Left renal pelvis (tissue), 4 donors: ENCODE results near the gene LRRC3B. TPM values are rescaled to one million over a fixed set of nuclear protein-coding genes. Genes with fewer than 3 reads are reported as not detected.
"Not testable (repeated sequence)": the region's sequence is repeated elsewhere in the genome, so short reads cannot be mapped to it uniquely, and the experiment has no call there.

Experiments
- DNase-seq, 4 donors: peaks; one replicate each; pipeline ENCODE4 v3.0.0-alpha.2; 2013; ENCODE audit warnings: low read depth in 4 of 4, low spot score in 3 of 4
- polyA plus RNA-seq, 4 donors: library from polyadenylated mRNA; unstranded; fragments of 120-200 nt; gene quantifications; one replicate each; pipeline ENCODE4 v1.2.1, GENCODE V29; 2013; ENCODE audit not compliant: insufficient read length in 4 of 4

Gene LRRC3B
- 1 to 10 TPM; 1.6 to 8.7 (median 2.1) TPM for polyA plus RNA-seq

- DNase-seq = peak in 1 of 4 donors; percentile 14
These were observed at the start of gene LRRC3B for GRCh38 chr3:26622621-26623418. Gene LRRC3B (plus strand): TSS chr3:26622772. CDS start chr3:26709673, 86,901 bp downstream.

GRCh38 chr3:26574766-26575165 lies 47.8 kb upstream of the LRRC3B start:
- DNase-seq = no peak

- no peak for DNase-seq
These were observed 43.5 kb upstream of the LRRC3B start for GRCh38 chr3:26579116-26579515.

- no peak for DNase-seq
These were observed 35.0 kb upstream of the LRRC3B start for GRCh38 chr3:26587571-26587970.

- DNase-seq = no peak
These were observed 33.6 kb upstream of the LRRC3B start for GRCh38 chr3:26588931-26589330.

- DNase-seq = no peak
These were observed 32.9 kb upstream of the LRRC3B start for GRCh38 chr3:26589678-26590077.

- DNase-seq = no peak
These were observed 31.6 kb upstream of the LRRC3B start for GRCh38 chr3:26590919-26591484.

GRCh38 chr3:26591926-26592325 lies 30.6 kb upstream of the LRRC3B start:
- no peak for DNase-seq

GRCh38 chr3:26592451-26592850 lies 30.1 kb upstream of the LRRC3B start:
- DNase-seq = no peak

- no peak for DNase-seq
These were observed 26.2 kb upstream of the LRRC3B start for GRCh38 chr3:26596335-26596734.

- DNase-seq = not testable (repeated sequence)
These were observed 19.3 kb upstream of the LRRC3B start for GRCh38 chr3:26603311-26603710.

GRCh38 chr3:26603771-26604170 lies 18.8 kb upstream of the LRRC3B start:
- not testable (repeated sequence) for DNase-seq

- DNase-seq = no peak
These were observed 8.4 kb upstream of the LRRC3B start for GRCh38 chr3:26614006-26614685.

- DNase-seq = no peak
These were observed 1.4 kb upstream of the LRRC3B start for GRCh38 chr3:26621176-26621575.

- no peak for DNase-seq
These were observed 509 bp upstream of the LRRC3B start for GRCh38 chr3:26621906-26622620.

GRCh38 chr3:26623419-26624208 lies 1.0 kb downstream of the LRRC3B start:
- no peak for DNase-seq

- no peak for DNase-seq
These were observed 1.7 kb downstream of the LRRC3B start for GRCh38 chr3:26624209-26624765.

GRCh38 chr3:26625187-26625586 lies 2.6 kb downstream of the LRRC3B start:
- no peak for DNase-seq

- no peak for DNase-seq
These were observed 4.5 kb downstream of the LRRC3B start for GRCh38 chr3:26627080-26627479.

GRCh38 chr3:26628915-26629314 lies 6.3 kb downstream of the LRRC3B start:
- no peak for DNase-seq
